Keratinocyte (primary cell): Measurements from ENCODE around the gene PLB1.

ENCODE experiments used
- CTCF ChIP-seq, 3 experiments: IDR thresholded peaks in 1 of 3; conservative IDR thresholded peaks in 1 of 3; optimal IDR thresholded peaks in 1 of 3; 2 replicates in 2 of 3; 3 replicates in 1 of 3; pipeline versions ENCODE3 to v1.5.1; 2011; ENCODE audit warnings: low read length in 3 of 3, mild to moderate bottlenecking in 3 of 3, moderate library complexity in 2 of 3, control low read depth in 1 of 3, inconsistent platforms in 1 of 3; ENCODE audit not compliant: insufficient read depth in 2 of 3; ENCODE audit errors: extremely low read depth in 1 of 3
- EZH2 ChIP-seq: IDR thresholded peaks from one replicate; pipeline ENCODE4 v1.6.1; 2012; ENCODE audit warnings: inconsistent platforms, mild to moderate bottlenecking, low read length, moderate library complexity

- no peak for TF ChIP-seq CTCF (optimal IDR thresholded peaks at IDR 0.05 in 1 of 3, IDR thresholded peaks at IDR 0.05 in 1 of 3, conservative IDR thresholded peaks at IDR 0.05 in 1 of 3; ENCODE audit: extremely low read depth in 1 of 3, insufficient read depth in 2 of 3, low read length in 3 of 3)
- TF ChIP-seq EZH2: no peak
These were observed 173.0 kb downstream of the PLB1 start for GRCh38 chr2:28668880-28669279.
